ENCODE results near the gene MYD88. TPM values are rescaled to one million over a fixed set of nuclear protein-coding genes. Genes with fewer than 3 reads are reported as not detected.

The MYD88 gene
- total RNA-seq, 1 experiment from 2014 or later = 14.8 TPM

GRCh38 chr3:38137615-38138348 is 679 bp upstream of the MYD88 start:
- Histone ChIP-seq H3K9me3 (ENCODE audit: control insufficient read depth in 1 of 2, insufficient read depth in 1 of 2, low read depth in 1 of 2, low read length in 2 of 2) (no peaks in the 10 kb centered on the region), H3K4me1 (ENCODE audit: control insufficient read depth in 1 of 2, insufficient read depth in 2 of 2, low read length in 2 of 2) (peaks cover 32 to 70% of the 10 kb centered on the region in 2 experiments), H3K9ac (ENCODE audit: low read length) (peak overlapping the region; percentile 65), H3K27me3 (ENCODE audit: insufficient read depth, low read length) (no peaks in the 10 kb centered on the region), H3K79me2 (ENCODE audit: insufficient read depth, low read length) (peaks cover 12% of the 10 kb centered on the region), H4K20me1 (ENCODE audit: insufficient read depth) (no peaks in the 10 kb centered on the region), H2AFZ (ENCODE audit: low read depth, low read length, poor library complexity, severe bottlenecking) (peak overlapping the region; percentile 91), H3K4me2 (ENCODE audit: low read length) (peak overlapping the region; percentile 91), H3K9me2 (ENCODE audit: insufficient read depth) (no peaks in the 10 kb centered on the region), H3K4me3 (replicated peaks in 1 of 2; ENCODE audit: low read depth in 1 of 2, low read length in 2 of 2) (peak overlapping the region; percentile 87 to 91), H3K36me3 (ENCODE audit: control insufficient read depth in 1 of 2, insufficient read depth in 2 of 2, low read length in 2 of 2) (peaks cover 0 to 4% of the 10 kb centered on the region in 2 experiments; a peak in 1 of 4 replicates), H3K27ac (ENCODE audit: low read depth, low read length) (peak overlapping the region; percentile 67)
- CTCF ChIA-PET = interaction anchor here (1.0 to 1.6 kb wide), 3 partner anchors 21 to 27 kb away, joined by 4 to 6 read pairs (median 6); partner anchors contain the start of gene OXSR1
- no peak for TF ChIP-seq CBX3 (IDR thresholded peaks at IDR 0.05; ENCODE audit: low read depth)
- TF ChIP-seq POLR2A (IDR thresholded peaks at IDR 0.05; ENCODE audit: borderline replicate concordance, extremely low read depth, insufficient read depth, insufficient read length) = no peak
- TF ChIP-seq POLR2AphosphoS5 (IDR thresholded peaks at IDR 0.05; ENCODE audit: low read depth, low read length) = no peak; the same call in 1 of the 2 replicates
- no peak for TF ChIP-seq SRF (IDR thresholded peaks at IDR 0.05; ENCODE audit: low read depth)
- TF ChIP-seq CTCF (IDR thresholded peaks at IDR 0.05 in 2 of 3, conservative IDR thresholded peaks at IDR 0.05 in 1 of 3; ENCODE audit: borderline replicate concordance in 1 of 3, insufficient read depth in 1 of 3, low read depth in 2 of 3, low read length in 2 of 3) = peak in 2 of 3 experiments; percentile 30 to 35; a peak in 3 of 6 replicates
- TF ChIP-seq REST (IDR thresholded peaks at IDR 0.05; ENCODE audit: low read depth) = no peak
- TF ChIP-seq CEBPB (IDR thresholded peaks at IDR 0.05; ENCODE audit: low read depth) = no peak
- no peak for TF ChIP-seq SP1 (IDR thresholded peaks at IDR 0.05; ENCODE audit: low read depth)
- TF ChIP-seq EZH2 (IDR thresholded peaks at IDR 0.05) = no peak
- RAD21 ChIA-PET (ENCODE audit: low non-redundant PET in 1 of 2, low total read pairs in 2 of 2, uncharacterized antibody in 2 of 2, unreplicated experiment in 2 of 2) = interaction anchor here in 1 of 2 experiments (1.1 kb wide), 1 partner anchor 27 kb away, joined by 3 read pairs; the partner anchor contains the start of gene OXSR1
- intact Hi-C loops (cut with micrococcal nuclease) = loop anchor here (2.0 to 10.0 kb wide), 2 partner anchors 27 to 317 kb away; partner anchors contain the start of genes ACVR2B and OXSR1
- POLR2A ChIA-PET = interaction anchor here (0.8 to 1.4 kb wide), 5 partner anchors 10 to 27 kb away, joined by 3 to 19 read pairs (median 5); partner anchors contain the start of gene OXSR1
- BruUV-seq (replicated peaks) = TSS peak; percentile 88
- no peak for DNase-seq (ENCODE audit: low read depth, low spot score)
- ATAC-seq = no peak
